Muscle of back (tissue), 11 donors: ENCODE measurements around the gene ARHGAP25. TPM values are rescaled to one million over a fixed set of nuclear protein-coding genes. Genes with fewer than 3 reads are reported as not detected.

Source experiments
- DNase-seq, 3 donors: peaks; one replicate each; pipeline versions ENCODE4 v3.0.0 to v3.0.0-alpha.2; 2013
- polyA plus RNA-seq, 10 donors: library from polyadenylated mRNA; unstranded; fragments of 120-200 nt; gene quantifications; one replicate each; pipeline ENCODE4 v1.2.1, GENCODE V29; 2013; ENCODE audit not compliant: insufficient read length in 10 of 10

ARHGAP25 gene
- polyA plus RNA-seq, 10 donors = 3.0 to 7.2 (median 4.2) TPM

DNA sequence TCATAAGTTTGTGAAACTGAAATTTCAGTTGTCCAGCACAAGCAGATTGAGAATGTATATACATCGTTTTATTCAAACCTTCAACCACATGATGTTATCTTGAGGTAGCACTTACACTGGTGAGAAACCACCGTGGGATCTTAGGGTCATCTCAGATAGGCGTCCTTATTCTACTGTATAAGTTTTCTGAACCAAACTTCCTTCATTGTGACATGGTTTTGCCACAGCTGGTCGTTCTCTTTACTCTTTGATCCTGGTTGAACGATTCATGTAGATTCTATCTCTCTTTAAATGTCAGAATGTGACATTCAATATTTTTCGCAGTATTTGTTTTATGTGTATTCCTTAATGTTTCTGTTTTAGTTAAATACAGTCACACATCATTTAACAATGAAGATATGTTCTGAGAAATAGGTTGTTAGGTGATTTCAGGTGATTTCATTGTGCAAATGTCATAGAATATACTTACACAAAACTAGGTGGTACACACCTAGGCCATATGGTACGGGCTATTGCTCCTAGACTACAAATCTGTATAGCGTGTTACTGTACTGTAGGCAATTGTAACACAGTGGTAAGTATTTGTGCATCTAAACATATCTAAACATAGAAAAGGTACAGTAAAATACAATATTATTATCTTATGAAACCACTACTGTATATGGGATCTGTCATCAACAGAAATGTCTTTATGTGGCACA is 17.9 kb upstream of the ARHGAP25 start:
- DNase-seq = no peak

DNA sequence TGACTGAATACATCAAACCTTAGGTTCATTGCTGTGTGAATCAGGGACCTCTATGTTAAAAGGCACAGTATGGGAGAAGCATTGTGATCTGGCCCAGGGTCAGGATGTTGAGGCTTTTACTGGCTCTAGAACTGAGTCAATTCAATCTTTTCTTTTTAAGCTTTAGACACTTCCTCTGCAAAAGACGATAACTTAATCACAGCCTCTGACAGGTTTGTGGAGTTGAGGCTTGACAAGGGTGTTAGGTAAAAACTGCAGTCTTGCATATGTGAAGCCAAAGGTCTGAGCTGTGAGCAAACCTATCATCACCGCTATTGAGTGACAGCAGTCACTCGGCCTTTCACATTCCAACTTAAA is 17.3 kb upstream of the ARHGAP25 start:
- DNase-seq = no peak

DNA sequence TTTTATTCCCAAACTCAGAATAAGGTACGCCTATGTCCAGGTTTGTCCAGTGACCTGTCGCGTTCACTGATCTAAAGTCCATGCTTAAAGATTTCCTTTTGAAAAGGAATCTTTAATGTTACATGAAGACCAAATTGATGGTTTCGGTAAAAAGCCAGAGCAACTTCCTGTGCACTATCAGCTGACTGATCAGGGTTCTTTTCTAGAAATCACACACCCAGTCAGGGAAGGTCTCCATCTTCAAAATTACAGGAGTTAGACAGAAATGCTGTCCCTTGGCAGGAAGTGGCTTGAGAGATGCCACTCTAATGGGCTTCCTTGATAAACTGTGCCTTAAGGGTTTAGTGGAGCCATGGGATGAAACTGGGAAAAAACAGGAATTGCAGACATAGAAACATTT is 14.7 kb upstream of the ARHGAP25 start:
- DNase-seq = no peak

DNA sequence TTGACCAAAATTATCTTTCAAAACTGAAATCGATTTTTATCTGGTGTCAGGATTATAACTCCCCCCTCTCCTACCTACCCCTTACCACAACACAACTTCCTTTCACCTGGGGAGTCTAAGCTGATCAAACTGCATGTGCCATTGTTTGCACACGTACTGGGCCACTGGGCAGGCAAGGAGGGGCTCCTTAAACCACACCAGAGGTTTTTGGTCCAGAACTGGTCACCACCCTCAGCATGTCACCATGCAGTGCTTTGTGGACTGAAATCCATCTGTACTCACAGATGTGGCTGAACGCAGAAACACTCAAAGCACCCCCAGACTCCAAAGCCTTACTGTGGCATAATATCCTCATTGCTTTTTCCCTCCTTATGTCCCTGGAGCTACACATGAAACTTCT is 13.9 kb upstream of the ARHGAP25 start:
- DNase-seq = no peak

DNA sequence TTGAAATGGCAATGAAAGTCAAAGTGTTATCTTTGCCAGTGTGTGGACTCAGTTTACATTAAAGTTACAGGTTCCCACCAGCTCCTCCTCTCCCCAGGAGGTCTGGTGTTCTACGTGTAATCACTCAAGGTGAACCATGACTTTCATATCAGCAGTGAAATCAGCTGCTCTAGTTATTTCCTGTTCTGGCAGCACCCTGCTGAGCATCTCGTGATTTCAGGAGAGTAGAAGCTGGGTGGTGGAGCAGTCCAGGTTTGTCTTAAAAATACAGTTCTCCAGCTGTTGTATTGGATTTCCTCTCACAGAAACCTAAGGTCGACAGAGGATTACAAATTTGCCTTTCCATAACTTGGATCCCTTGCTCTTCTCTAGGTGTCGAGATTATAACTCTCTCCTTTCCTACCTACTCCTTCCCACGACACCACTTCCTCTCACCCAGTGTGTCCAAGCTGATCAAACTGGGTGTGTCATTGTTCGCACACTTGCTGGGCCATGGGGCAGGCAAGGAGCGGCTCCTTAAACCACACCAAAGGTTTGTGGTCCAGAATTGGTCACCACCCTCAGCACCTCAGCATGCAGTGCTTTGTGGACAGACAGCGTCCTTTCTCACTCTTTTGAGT is 13.0 kb upstream of the ARHGAP25 start:
- DNase-seq = no peak

DNA sequence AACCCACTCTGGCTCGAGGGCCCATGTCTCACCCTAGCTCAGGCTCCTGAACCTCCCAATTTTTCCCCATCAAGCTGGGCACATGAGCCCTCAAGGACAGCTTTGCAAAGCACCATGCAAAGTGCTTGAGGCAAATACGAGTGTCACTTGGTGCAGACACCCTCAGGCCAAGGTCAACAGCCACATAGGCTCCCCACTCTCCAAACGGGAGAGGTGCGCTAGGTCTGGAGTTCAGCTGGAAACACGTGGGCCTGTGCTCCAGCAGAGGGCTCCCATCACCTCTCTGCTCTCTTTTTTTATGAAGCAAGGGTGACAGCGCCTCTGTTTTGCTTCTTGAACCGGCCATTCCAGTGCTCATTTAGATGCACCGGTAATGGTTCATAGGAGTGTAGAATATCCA is 11.9 kb upstream of the ARHGAP25 start:
- DNase-seq = no peak

DNA sequence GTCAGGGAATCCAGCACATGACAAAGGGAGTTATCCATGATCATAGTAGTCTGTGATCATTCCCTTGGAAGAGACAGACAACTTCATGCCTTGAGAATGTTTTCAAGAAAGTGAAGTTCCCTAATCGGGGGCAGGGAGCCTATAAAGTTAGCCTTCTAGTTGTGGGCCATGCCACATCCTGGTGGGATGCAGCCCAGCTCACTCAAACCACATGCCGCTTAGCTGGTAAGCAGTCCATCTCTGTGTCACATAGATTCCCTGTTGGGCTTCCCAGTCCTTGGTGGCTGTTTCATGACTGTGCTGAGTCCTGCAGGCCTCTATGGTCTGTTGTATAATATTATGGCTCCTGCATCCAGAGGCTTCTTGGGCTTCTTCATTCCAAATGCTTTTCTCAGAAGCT is 11.4 kb upstream of the ARHGAP25 start:
- DNase-seq = no peak

DNA sequence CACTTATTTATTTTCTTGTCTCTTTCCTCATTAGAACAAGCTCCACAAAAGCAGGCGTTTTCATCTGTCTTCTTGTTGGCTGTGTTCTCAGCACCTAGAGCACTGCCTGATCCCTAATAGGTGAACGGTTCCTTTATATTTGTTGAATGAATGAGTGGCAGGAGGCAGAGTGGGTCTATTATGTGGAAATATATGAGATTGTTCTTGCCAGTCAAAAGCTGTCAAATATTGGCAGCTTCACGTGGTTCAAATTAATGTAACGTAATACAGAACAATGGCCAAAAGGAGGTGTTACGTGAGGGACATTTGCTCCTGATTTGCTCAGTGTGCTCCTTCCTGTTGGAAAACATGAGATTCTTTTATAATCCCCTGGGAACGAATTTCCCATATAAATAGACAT is 8.5 kb upstream of the ARHGAP25 start:
- DNase-seq = no peak

DNA sequence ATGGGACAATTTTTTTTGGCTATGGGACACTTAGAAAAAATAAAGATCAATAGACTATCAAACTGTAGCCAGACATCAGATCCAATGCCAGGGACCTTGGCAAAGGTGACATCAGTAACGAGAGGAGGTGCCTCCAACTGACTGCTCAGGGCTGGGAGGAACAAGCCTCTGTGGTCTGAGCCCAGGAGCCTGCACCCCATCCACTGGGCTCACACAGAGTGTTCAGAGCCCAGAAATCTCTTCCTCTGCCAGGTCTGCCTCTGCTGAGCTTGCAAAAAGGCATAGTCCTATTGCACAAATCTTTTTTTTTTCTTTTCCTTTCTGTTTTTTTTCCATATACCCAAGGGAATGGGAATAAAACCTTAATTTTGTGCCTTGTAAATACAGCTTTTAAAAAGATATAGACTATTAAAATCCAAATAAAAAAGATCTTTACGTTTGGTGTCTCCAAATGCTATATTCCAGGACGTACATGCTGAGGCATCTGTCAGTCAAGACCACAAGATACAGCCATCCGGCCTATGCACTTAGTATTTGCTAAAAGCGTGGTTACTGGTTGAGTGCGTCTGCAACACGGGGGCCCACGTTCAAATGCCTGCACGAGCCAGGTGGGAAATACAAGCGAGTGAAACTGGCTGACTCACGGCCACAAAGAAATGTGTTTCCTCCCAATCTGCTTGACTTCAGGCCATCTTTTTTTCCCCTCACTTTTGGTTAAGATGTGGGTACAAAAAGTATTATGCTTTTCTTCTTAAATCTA is 7.8 kb upstream of the ARHGAP25 start:
- DNase-seq = peak in 1 of 3 donors; percentile 19

DNA sequence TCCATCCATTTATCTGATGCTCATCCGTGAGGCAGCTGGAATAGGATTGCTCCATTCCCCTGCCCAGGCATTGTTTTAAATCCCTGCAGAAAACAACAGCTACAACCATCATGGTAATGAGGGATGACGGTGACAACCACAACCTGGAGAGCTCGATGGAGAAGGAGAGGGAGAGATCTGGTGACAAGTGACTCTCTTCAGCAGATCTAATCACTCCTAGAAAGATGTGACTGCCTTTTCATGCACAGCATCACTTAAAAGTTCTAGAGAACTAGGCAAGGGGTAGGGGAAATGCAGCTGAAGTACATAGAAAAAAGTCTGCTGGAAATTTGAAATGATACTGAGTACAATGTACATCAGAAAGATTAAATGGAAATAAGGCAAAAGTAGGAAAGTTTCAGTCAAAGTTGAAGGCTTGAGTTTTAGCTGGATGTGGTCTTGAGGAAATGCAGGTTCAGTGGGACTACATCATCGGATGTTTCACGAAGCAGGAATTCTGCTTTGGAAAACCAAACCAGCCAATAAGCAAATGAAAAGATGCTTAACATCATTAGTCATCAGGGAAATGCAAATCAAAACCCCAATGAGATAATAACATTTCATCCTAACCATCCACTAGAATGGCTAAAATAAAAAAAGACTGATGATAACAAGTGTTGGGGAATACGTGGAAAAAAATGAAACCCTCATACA is 6.8 kb upstream of the ARHGAP25 start:
- peak in 1 of 3 donors; percentile 9 for DNase-seq

DNA sequence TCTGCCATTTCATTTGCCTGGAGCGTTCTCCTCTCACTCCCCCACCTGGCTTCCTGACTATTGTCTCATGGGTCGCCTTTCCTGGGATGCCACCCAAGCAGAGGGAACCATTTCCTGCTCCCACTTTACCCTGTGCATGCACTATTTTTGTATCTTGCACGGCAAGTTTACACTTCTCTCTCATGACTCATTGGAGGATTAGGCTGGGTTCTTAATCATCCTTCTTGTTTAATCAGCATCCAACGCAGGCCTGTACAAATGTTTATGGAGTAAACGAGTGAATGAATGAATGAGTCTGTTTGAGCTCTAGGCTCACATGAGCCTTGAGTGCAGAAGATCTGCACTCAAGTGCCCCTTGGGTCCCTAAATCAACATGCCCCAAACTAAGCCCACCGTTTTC is 3.8 kb upstream of the ARHGAP25 start:
- DNase-seq = no peak

DNA sequence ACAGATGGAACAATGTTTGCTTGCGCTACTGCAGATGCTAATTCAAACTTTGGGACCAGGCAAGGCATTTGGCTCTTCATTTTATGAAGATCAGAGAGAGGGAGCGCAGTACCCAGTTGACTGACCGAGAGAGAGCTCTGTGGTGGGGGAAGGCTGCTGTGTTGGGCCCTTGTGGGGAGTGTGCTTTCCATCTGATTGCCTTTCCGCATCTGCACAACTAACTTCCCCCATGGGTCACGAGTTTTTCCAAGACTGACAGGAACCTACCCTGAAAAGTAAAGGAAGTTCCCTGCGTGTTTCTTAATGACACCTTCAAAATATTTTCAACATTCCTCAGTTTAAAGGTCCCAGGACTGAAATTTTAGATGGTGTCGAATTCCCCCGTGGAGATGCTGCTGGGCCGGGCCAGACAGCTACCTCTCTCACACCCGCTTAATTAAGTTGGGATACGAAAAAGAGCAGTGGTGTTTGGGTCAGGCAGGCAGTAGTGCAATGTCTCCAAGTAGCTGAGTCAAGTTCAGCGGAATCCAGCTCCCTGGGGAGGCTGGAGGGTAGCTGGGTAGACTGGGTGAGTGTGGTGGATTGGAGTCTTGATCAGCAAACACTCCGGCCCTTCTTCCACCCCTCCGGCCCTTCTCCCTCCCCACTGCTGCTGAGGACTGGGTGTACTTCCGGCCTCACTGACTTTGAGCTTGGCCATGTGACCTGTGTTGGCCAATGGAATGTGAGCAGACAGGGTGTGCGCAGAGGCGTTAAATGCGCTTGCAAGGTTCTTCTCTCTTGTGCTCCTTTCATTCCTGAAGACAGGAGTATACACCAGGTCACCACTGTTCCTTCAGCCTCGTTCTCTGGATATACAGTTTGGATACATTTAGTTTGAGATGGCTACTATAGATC is 2.3 kb upstream of the ARHGAP25 start:
- peak in 2 of 3 donors; percentile 11 to 43 for DNase-seq

DNA sequence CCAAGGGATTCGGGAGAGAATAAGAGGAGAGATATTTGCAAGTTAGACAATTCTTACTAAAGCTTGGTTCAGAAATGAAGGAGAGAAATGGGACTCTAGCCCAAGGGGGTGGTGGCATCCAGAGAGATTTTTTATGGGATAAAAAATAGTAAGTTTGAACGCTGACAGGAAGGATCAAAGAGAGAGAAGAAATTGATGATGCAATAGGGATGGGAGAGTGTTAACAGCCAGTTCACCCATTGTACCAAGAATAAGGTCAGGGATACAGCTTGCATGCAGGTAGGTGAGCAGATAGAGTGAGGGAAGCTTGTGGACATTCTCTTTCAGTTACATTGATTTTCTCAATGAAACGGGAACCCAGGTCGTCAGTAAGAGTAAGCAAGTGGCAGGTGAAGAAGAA is 1.2 kb upstream of the ARHGAP25 start:
- no peak for DNase-seq

DNA sequence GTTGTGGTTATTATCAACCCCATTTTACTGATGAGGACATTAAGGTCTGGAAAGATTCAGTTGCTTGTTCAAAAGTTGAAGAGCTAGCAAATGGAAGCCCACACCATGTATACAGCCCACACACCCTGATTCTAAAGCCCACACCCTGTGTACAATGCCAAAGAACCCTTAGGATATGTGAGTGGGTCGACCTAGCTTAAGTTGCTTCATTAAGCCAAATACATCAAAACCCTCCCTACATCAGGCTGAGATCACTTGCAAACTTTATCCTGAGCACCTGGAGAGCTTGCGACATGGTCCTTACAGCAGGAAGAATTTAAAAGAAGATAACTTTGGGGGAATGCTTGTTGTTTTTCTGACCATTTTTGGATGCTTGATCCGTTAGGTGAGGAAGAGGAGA is 435 bp upstream of the ARHGAP25 start:
- no peak for DNase-seq

DNA sequence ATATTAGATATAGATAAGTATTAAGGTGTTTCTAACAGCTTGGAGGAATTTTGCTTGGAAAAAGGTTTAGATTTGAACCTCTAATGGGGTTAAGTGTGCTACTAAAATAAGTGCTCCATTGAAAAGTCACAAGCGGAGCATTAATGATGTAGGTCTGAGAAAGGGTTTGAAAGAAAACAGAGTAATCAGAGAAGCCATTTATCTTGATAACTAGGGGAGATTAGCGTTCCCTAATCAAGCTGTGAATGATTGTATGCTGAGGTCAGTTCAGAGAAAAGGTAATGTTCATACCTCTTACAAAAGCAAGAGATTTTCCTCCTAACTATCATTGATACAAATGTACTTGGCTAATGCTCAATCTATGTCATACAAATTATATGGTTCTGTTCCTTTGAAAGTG is 1.5 kb downstream of the ARHGAP25 start:
- no peak for DNase-seq

DNA sequence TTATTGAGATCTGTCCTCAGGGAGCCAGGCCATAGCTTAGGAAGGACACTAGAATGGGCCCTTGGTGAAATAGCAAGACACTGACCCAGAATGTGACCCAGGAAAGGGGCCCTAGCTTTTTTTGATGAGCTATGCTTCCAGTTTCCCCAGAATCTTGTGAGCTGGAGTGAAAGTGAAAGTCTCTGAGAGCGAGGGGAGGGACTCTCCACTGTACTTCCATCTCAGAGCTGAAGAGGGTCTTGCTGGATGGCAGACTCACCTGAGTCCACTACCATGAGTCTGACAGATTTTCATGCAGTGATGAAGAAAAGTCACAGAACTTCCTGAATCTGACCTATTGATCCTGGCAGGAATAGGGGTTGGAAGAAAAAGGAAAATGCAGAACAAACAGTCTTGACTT is 3.1 kb downstream of the ARHGAP25 start:
- peak in 1 of 3 donors; percentile 34 for DNase-seq

DNA sequence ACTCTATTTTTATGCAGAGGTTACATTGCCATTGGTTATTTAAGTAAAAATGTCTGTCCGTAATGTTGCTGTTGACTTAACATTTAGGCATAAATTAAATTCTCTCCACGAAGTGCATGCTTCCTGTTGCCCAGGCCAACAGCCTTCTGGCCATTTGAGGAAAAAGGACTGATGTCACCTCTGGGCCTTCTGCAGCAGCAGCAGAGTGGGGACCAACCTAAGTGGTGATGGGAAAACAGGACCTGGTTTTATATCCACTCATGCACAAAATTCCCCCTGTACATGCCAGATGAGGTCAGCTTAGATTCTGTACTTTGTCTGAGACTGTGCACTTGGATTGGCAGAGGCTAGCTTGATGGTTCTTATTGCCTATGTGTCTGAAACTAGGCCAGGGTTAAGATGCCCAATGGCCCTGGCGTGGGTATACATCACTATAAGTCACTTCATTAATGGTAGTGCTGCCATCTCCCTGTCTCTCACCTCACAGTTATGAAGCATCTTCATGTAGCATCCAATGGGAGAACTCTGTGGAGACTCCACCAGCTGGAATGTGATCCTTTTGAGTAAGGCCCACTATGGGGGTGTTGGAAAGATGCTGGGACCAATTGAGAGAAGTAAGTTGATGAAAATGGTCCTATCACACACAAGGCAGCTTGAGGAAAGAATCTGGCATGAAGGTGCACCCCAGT is 4.4 kb downstream of the ARHGAP25 start:
- DNase-seq = no peak

DNA sequence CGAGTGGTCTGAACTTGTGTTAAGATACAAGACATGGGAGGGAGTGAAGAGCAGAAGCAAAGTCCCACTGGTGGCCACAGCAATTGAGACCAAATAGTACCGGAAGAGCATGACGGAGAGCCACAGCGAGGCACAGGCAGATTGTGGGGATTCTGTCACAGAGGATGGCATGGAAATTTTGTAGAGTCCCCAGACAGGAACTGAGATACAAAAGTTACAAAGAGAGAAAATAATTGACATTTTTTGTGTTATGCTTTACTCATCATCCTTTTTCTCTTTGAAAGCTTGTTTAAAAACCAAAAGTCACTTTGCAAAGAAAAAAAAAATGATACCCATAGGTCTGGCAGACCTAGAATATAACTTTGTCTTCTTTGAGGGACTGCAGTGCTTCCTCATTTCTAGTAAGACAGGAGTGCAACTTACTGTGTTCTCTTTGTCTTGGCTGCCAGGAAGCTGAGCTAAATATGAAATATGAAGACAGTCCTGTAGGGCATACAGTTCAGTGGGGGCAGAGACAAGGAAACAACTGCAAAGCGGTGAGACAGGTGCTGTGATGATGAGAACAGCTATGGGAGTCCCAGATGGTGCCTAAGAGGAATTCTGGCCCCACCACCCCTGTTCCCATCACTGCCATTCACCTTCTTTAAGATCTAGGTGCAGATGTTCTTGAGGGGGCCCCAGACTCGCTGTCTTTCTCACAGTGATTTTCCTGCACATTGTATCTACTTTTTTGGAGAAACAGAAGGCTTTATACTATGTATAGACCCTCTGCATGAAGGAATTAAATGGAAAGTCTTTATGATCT is 5.2 kb downstream of the ARHGAP25 start:
- DNase-seq = no peak

DNA sequence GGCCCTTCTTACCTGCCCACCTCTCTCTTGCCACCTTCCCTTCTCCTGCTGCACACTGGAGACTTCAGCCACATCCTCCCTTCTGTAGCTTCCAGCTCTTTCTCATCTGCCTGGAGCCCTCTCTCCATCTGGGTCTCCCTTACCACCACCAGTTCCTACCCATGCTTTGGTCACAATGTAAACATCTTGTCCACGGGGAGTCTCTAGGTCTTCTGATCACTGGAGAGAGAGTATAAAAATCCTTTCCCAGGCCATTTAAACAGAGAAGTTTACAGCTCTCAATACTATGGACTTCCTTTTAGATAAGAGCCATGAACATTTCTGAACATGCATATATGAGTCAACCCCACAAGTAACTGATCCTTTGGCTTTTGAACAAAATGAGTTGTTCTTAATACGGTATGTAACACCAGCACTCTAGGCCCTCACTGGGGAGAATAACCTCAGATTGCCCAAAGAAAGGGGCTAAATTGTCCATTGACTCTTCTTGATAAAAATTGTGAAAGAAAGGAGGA is 5.8 kb downstream of the ARHGAP25 start:
- no peak for DNase-seq

DNA sequence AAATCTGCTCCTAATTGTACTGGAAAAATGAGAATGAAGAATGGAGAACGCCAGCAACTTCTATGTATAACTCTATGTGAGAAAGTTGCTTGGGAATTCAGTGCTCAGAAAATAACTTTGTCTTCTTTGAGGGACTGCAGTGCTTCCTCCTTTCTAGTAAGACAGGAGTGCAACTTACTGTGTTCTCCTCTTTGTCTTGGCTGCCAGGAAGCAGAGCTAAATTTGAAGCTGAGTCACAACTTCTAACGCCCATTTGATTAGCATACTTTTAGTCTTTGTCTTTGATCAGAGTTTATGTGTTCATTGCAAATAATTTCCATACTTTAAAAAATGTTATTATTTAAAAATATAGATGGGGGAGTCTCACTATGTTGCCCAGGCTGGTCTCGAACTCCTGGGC is 6.6 kb downstream of the ARHGAP25 start:
- no peak for DNase-seq
